ENCODE data around the gene FANCL. TPM values are rescaled to one million over a fixed set of nuclear protein-coding genes. Genes with fewer than 3 reads are reported as not detected.

FANCL gene
- total and polyA plus RNA-seq, 9 of the 15 experiments (the other 6 are each of a cell fraction or from before 2014, with no cell fraction given) = 36.7 to 120 (median 58.5) TPM

- TF ChIP-seq CLOCK (CRISPR knock-in tag; IDR thresholded peaks at IDR 0.05; ENCODE audit: borderline replicate concordance) = no peak
- TF ChIP-seq ZNF780A (CRISPR knock-in tag; IDR thresholded peaks at IDR 0.05) = no peak
- no peak for TF ChIP-seq ELF4 (CRISPR knock-in tag; IDR thresholded peaks at IDR 0.05)
- TF ChIP-seq GTF2A2 (tag; IDR thresholded peaks at IDR 0.05) = no peak
- TF ChIP-seq GTF3C2 (IDR thresholded peaks at IDR 0.05; ENCODE audit: borderline replicate concordance, extremely low read depth, insufficient read length) = no peak
- peak; percentile 49; the same call in 1 of the 2 replicates for TF ChIP-seq FOXM1 (IDR thresholded peaks at IDR 0.05; ENCODE audit: low read depth)
- no peak for TF ChIP-seq FOXM1 (CRISPR knock-in tag; IDR thresholded peaks at IDR 0.05; ENCODE audit: low read depth)
- peak in 1 of 2 experiments; percentile 28; a peak in 1 of 4 replicates for TF ChIP-seq TRIM24 (IDR thresholded peaks at IDR 0.05)
- no peak for TF ChIP-seq THAP7 (CRISPR knock-in tag; IDR thresholded peaks at IDR 0.05)
- peak; percentile 18; the same call in 1 of the 2 replicates for TF ChIP-seq ZNF24 (IDR thresholded peaks at IDR 0.05)
- TF ChIP-seq MCM5 (IDR thresholded peaks at IDR 0.05; ENCODE audit: low read depth) = no peak
- no peak for TF ChIP-seq EZH2 (IDR thresholded peaks at IDR 0.05; ENCODE audit: borderline replicate concordance, low read depth, low read length)
- TF ChIP-seq SMAD2 (IDR thresholded peaks at IDR 0.05; ENCODE audit: low read depth, low read length) = no peak
- peak; percentile 45; the same call in 1 of the 2 replicates for TF ChIP-seq SMARCA4 (IDR thresholded peaks at IDR 0.05)
- TF ChIP-seq SOX6 (IDR thresholded peaks at IDR 0.05) = peak; percentile 54; the same call in 1 of the 2 replicates
- TF ChIP-seq L3MBTL2 (IDR thresholded peaks at IDR 0.05) = peak; percentile 59
- no peak for TF ChIP-seq ZBED1 (IDR thresholded peaks at IDR 0.05)
- TF ChIP-seq ZNF280B (CRISPR knock-in tag; IDR thresholded peaks at IDR 0.05) = no peak
- TF ChIP-seq RCOR1 (IDR thresholded peaks at IDR 0.05; ENCODE audit: borderline replicate concordance in 1 of 2, low read depth in 2 of 2, low read length in 2 of 2) = peak in 1 of 2 experiments; percentile 68; a peak in 1 of 4 replicates
- no peak for TF ChIP-seq ZNF224 (CRISPR knock-in tag; IDR thresholded peaks at IDR 0.05)
- peak; percentile 69 for TF ChIP-seq ARID1B (IDR thresholded peaks at IDR 0.05)
- 0 out of 4 replicates have a peak, but pooled peaks of 1 of the 2 experiments have one; percentile 15 for TF ChIP-seq KDM1A (IDR thresholded peaks at IDR 0.05)
- TF ChIP-seq E2F5 (CRISPR knock-in tag; IDR thresholded peaks at IDR 0.05) = no peak
These were observed 3.4 kb downstream of the FANCL start (continued) for GRCh38 chr2:58237741-58238140.

All from K562 (cell line).